SKM-1 treated with dmso at 0.1 percent for 144 hours (cell line): ENCODE measurements around the gene PSMA5.
"Not testable (repeated sequence)": the region's sequence is repeated elsewhere in the genome, so short reads cannot be mapped to it uniquely, and the experiment has no call there.

Experiments
- DNase-seq: peaks from one replicate; lab custom pipeline; 2025; ENCODE audit not compliant: unreplicated experiment; lab: John Stamatoyannopoulos, UW

Gene PSMA5

DNA sequence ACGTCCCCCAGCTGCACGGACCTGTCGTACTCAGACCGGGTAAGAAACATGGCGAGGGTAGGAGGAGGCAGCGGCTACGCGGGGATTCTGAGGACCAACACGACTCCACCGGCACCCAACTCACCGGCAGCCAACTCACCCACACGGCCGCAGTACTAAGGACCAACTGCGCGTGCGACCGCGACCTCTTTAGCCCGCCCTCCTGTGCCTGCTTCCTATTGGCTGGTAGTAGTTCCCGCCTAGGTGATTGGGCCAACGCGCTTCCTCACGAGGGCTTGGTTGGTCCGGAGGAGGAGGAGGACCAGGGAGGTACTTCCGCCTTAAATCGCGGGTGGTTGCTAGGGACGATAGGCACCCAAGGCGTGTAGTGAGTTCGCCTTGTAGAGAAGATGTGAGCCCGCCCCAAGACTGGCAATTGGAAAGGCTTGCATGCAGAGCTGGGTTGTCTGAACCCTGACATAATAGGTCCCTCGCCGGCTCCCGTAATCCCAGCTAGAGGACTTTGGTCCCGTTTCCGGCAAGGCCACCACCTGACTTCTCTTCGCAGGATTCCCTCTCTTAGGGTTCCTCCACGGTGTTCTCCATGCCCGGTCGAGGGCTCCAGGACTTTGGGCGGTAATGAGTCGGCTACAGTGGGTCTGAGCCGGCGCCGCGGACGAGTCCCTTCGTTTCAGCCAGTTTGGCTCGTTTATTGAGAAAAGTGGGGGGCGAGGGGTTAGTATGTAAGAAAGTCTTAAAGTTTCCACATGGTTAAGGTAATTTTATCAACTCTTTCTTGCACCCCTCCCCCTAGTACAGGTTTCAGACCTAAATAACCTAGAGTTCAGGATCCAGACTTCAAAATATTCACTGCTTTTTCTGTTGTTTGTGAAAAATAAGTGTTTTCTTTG lies at the start of gene PSMA5:
TSS of gene PSMA5 (minus strand) at position 168 of the 890 bp plus-strand sequence. CDS start at position 50, 118 bp downstream.
- DNase-seq: peak; percentile 98

DNA sequence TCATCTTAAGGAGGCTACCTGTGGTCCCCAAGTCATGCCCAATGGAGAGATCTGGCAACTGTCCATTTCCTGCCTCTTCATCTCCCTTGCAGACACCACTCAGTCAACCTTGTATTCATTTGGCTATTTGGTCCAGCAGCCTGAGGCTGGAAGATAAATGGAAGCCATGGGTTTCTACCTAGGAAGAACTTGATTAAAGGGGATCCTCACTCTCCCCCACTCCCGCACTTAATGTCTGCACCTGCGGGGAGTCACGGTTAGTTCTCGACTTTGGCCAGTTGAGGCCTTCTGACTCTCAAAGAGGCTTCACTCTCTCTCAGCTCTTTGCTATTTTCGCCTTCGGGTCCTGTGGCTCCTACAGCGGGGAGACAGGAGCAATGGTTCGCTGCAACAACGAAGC lies 49.0 kb upstream of the PSMA5 start:
- DNase-seq: no peak

DNA sequence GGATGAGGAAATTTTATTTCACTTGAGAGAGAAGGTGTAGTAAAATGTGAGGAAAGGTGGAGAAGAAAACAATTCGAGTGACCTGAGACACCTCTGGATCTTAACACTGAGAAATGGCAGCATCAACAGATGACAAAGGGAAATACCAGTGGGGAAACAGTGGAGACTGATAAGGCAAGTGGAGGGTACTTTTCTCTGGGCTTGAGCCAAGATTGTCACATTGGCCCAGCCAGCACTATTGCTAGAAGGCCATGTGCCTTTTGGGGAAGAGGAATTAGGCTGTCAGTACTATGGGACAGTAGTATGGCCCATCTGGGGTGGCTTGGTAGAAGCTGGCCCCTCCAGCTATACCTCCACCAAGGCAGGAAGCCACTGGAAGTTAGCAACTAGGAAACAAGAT lies 48.4 kb upstream of the PSMA5 start:
- no peak for DNase-seq

DNA sequence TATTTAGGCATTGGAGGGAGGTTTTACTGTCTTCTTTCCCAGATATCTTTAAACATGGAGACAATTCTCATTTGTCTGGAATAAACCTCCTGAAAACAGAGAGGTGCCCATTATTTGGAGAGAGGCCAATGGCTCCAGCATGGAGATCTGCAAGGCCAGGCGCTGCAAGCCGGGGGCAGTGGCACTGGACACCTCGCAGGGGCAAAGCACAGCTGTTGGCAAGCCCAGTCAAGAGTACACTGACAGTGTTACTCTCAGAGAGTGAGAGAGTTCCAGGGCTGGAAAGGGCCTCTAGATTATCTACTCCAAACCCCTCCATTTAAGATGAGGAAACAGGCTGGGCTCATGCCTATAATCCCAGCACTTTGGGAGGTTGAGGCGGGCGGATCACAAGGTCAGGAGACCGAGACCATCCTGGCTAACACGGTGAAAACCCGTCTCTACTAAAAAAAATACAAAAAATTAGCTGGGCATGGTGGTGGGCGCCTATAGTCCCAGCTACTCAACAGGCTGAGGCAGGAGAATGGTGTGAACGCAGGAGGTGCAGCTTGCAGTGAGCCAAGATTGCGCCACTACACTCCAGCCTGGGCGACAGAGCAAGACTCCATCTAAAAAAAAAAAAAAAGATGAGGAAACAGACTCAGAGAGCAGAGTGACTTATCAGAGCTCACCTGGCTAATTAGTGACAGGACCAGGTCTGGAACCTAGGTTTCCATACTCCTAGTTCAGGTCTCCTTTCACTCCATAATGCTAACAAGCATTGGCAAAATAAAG lies 47.2 kb upstream of the PSMA5 start:
- DNase-seq: not testable (repeated sequence)

DNA sequence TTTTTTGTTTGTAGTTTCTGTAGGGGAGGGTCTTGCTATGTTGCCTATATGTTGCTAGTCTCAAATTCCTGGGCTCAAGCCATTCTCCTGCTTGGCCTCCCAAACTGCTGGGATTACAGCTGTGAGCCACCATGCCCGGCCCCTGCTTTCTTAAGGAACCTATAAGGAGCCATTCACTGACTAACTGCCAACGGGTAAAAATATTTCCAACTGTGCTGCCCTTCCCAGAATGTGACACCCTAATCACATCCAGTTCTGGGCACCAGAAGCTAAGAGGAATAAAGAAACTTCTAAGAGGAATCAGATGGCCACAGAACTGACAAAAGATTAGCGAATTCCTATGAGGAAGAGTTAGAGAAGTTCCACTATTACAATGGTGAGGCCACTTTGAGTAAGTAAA lies 46.5 kb upstream of the PSMA5 start:
- DNase-seq: no peak

DNA sequence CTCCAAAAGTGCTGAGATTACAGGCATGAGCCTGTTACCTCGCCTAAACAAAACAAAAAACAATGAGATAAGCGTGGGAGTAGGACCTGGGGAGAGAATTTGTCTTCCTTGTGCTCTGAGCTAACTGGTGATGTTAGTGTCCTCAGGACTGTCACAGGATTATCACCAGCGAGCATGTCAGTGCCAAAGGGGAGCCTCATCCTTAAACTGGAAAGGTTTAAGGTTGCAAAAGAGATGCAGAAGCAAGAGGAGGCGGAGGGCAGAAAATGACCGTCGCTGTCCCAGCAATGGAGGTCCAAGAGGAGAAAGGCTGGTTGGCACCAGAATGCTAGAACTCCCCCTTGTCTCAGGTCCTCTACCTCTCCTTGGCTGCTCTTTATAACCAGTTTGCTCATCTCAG lies 44.0 kb upstream of the PSMA5 start:
- no peak for DNase-seq

DNA sequence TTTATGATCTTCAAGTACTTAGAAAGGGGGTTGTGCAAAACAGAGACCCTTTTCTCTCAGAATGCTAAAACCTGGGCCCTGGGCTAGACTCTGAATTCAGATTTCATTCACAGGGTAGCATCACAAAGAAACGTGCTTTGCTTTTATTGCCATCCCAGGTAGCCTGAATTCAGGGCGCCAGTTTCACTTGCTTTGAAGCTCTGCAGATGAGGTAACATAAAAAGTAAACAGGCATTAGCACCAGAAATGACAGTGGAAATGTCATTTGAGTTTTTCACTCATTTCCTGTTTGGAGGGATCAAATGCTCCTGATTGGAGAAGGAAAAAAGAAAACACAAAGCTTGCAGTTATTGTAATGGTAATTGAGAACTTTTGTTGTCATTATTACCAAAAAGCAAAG lies 42.7 kb upstream of the PSMA5 start:
- no peak for DNase-seq

DNA sequence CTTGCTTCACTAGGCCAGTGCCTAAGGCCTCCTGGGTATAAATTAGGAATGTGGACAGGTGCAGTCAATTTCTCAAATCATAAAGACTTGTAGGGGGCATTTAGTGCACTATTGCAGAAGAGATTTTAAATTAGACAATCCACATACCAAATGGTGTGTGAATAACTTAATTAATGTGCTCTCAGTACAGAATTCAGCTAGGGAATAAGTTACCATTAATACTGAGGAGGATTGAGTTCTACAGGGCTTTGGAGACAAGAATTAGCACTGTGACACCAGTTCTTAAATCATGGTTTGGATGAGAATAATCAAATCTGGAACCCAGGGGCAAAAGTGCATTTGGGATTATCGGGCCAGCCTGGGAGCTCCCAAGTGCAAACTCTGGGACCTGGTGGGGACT lies 41.8 kb upstream of the PSMA5 start:
- no peak for DNase-seq

DNA sequence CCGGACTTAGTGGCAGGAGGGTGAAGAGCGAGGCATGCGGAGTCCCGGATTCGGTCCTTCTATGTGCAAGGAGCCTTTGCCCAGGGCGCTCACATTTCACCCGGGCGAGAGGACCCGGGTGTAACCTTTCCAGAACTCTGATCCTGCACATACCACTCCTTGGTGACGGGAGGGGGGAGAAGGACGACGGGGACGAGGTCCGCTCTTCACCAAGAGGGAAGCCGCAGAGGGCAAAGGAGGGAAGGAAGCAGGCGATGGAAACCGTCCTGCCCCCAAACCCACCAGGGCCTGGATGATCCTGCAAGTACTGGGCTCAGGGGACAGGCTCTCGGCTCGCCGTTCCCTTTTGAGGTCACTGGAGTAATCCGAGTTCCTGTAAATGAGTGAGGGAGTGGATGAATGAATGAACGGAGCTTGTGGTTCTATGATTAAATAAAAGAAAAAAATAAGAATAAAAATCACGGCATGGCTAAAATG lies 41.1 kb upstream of the PSMA5 start:
- DNase-seq: no peak

DNA sequence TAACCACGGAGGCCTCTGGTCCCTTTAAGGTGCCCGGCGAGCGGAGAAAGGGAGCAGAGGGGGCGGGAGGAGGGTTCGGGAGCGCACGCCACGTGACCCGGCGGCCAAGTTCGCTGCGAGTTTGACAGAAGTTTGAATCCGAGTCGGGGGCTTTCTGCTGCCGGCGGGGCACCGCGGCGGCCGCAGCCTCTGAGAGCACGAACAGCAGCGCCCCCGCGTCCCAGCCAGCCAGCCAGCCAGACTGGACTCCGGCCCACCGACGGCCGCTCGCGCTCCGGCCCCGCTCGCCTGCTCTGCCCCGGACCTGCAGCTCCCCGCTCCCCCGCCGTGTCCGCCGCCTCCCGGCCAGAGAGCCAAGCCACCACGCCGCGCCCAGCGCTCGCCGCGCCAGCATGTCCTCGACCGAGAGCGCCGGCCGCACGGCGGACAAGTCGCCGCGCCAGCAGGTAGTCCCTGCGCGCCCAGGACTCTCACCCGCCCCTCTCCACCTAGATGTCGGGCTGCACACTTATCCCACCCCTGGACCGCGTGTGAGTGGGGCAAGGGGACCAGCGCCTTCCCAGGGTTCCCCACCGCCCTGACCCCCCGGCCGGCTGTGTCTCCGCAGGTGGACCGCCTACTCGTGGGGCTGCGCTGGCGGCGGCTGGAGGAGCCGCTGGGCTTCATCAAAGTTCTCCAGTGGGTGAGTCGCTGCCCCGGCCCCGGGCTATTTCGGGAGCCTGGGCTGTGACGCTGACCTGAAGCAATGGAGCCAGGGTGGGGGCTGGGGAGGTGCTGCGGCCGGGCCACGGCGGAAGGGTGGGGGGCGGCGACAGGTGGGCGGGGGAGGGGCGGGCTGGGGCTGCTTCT lies 40.4 kb upstream of the PSMA5 start, which contains the start of gene SYPL2:
TSS of gene SYPL2 (plus strand) at position 95 of the 849 bp plus-strand sequence. CDS start at position 393, 298 bp downstream.
- DNase-seq: no peak

DNA sequence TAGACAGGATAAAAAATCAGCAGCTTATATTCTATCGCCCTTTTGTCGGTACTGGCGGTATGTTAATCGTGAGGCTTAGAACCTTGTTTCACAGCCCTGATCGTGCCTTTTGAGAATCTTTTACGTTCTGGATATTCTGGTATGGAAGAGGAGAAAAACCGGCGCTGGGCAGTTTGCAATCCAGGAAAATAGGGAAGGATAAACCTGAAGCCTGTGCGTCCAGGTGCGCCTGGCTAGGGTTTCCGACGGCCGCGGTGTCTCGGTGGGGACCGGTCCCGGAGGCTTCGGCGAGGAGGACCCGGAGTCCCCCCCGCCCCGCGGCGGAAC lies 39.8 kb upstream of the PSMA5 start:
- DNase-seq: no peak

DNA sequence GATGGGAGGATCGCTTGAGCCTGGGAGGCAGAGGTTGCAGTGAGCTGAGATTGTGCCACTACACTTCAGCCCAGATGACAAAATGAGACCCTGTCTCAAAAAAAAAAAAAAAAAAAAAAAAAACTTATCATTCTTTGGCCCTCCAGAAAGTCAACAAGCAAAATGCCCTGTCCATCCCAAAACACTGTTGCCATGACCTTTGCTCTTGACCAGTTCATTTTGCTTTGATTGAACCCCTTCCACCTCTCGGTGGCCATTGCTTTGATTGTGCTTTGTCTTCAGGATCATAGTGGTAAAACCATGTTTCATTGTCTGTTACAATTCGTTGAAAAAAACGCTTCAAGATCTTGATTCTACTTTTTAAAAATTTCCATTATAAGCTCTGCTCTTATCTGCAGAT lies 31.6 kb upstream of the PSMA5 start:
- no peak for DNase-seq

DNA sequence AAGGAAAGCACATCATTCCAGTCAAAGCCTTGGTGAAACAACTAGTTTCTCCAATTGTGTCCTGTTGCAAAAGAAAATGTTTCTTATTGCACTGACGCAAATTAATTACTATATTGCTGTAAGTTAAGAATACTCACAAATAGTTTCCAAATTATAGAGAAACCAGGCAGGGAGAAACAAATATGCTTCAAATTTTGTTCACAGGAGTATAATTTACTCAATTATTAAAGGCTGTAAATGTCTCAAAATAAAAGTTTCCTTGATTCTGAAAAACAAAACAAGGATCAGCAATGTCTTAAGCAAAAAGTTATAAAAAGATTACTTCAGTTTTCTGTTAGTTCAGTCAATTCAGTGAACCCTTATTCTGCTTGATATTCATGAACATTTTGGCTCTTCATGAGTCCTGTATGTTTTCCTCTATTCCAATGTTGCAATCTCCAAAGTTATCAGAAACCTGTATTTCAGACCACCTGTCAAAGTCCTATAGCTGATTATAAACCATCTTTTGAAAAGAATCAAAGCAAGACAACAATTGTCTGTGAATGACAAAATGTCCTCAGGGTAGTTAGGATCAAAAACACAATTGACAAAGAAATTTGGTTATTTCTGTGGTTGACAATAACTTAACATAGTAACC lies 28.4 kb upstream of the PSMA5 start:
- no peak for DNase-seq

DNA sequence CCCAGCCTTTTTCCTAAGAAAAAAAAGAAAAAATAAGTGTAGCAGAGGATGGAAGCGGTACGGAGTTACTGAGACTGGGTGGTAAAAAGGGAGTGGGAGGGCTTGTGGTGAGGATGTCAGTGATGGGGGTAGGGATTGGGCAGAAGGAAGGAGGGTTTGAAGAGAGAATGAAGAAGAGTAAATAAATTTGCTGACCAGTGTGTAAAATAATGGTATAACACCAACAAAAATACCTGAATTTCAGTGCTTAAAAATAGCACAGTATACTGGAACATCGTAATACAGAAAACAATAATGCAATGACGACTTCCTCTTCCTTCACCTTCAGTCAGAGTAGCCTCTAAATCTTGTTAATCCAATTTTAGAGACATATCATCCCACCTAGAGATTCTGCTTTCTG lies 21.3 kb upstream of the PSMA5 start:
- DNase-seq: no peak

DNA sequence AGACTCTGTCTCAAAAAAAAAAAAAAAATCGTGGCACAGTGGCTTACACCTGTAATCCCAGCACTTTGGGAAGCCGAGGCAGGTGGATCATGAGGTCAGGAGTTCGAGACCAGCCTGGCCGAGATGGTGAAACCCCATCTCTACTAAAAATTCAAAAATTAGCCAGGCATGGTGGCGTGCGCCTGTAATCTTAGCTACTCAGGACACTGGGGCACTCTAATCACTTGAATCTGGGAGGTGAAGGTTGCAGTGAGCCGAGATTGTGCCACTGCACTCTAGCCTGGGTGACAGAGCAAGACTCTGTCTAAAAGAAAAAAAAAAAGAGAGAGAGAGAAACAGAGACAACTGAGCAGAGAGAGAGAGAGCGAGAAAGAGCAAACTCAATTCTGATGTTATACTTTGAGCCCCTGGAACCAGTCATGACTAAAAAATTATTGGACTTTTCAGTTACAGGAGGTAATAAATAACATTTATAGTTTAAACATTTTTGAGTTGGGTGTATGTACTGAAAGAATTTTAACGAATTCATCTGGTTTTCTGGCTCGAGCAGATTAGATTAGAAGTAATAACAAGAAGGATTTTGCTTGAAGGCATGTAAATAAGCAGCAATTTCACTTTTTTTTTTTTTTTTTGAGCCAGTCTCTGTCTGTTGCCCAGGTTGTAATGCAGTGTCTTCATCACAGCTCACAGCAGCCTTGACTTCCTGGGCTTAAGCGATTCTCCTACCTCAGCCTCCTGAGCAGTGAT lies 19.9 kb upstream of the PSMA5 start:
- DNase-seq: not testable (repeated sequence)

DNA sequence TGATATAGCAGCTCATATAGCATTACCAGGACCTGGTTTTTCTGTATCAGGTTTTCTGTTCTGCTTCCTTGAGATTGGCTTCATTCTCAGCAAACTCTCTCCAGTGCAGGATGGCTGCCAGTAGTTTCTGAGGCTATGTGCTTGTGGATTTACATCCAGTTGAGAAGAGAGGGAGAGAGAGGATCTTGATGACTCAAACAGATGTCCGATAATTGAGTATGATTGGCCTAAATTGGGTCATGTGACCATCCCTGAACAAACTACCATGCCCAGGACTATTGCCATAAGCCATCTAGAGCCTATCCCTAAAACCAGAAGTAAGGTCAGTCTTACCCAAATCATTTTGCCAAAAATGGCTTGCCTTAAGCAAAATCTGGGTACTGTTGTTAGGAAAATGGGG lies 18.1 kb upstream of the PSMA5 start:
- no peak for DNase-seq

DNA sequence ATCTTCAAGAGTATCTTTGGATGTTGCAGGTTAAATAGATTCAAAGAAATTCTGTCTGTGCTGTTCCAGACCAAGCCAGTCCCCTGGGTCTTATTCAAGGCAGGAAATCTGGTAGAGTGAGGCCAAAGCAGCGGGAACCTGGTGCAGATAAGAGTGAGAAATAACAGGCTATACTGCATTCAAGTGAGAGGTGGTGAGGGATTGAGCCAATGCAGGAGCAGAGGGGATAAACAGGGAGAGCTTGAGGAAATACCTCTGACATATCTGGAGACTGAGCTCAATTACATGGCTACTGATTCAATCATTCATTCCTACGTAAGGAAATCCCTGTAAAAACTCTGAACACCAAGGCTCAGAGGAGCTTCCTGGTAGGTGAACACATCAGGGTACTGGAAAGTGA lies 17.2 kb upstream of the PSMA5 start:
- no peak for DNase-seq

DNA sequence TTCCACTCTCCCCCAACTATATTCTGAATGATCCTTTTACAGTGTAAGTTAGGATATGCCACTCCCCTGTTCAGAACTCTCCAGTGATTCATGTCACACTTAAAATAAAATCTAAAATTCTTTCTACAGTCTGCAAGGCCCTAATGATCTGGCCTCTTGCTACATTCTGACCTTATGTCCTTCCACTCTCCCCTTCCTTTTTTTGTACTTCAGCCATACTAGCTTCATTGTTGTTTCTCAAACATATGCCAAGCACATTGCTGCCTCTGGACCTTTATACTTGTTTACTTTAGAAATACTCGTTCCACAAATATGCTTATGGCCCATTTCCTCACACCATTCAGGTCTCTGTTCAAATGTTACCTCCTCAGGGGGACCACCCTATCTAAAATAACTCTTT lies 14.8 kb upstream of the PSMA5 start:
- no peak for DNase-seq

DNA sequence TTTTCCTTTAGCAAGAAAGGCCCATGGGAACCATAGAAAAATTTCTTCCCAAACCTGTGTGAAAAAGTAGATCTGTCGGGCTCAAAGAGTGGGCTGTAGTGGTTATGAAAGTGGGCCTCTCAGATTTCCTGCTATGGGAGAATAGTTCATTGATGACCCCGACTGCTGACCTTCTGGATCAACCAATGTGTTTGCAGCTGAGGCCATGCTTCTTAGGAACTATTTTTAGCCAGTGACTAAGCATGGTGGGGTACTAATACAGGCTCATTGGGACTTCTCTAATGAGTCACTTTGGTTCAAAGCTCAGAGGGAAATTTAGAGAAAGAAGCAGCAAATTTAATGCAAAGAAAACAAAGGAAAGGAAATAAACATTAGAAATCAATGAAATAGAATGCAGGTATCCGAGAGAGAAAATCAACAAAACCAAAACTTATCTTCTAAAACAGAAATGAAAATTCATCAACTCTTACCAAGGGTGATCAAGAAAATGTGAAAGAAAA lies 12.6 kb upstream of the PSMA5 start:
- no peak for DNase-seq

DNA sequence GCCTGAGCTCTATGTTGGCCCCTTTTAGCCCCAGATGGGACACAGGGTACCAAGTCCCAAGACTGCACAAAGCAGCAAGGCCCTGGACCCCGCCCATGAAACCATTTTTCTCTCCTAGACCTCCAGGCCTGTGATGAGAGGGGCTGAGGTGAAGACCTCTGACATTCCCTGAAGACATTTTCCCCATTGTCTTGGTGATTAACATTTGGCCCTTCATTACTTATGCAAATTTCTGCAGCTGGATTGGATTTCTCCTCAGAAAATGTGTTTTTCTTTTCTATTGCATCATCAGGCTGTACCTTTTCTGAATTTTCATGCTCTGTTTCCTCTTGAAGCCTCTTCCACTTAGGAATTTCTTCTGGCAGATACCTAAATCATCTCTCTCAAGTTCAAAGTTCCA lies 8.2 kb upstream of the PSMA5 start:
- no peak for DNase-seq
